ENCODE data around the gene SPIN2B. TPM values are rescaled to one million over a fixed set of nuclear protein-coding genes. Genes with fewer than 3 reads are reported as not detected.
"Not testable (repeated sequence)": the region's sequence is repeated elsewhere in the genome, so short reads cannot be mapped to it uniquely, and the experiment has no call there.

SPIN2B gene
- polyA plus RNA-seq, 3 donors, result 18.4 to 24.7 (median 20.1) TPM

- no peak for DNase-seq (ENCODE audit: extremely low read depth in 1 of 11, low read depth in 9 of 11, low spot score in 4 of 11)
Measured at GRCh38 chrX:57104921-57105398, 16.4 kb downstream of the SPIN2B start.

GRCh38 chrX:57104406-57104805 is 16.9 kb downstream of the SPIN2B start:
- DNase-seq (ENCODE audit: extremely low read depth in 1 of 11, low read depth in 9 of 11, low spot score in 4 of 11), result no peak

GRCh38 chrX:57103489-57103888 is 17.9 kb downstream of the SPIN2B start:
- DNase-seq (ENCODE audit: extremely low read depth in 1 of 11, low read depth in 9 of 11, low spot score in 4 of 11), result no peak

GRCh38 chrX:57102918-57103317 is 18.4 kb downstream of the SPIN2B start:
- DNase-seq (ENCODE audit: extremely low read depth in 1 of 11, low read depth in 9 of 11, low spot score in 4 of 11), result not testable (repeated sequence)

- DNase-seq (ENCODE audit: extremely low read depth in 1 of 11, low read depth in 9 of 11, low spot score in 4 of 11), result no peak
Measured at GRCh38 chrX:57083143-57083542, 38.2 kb downstream of the SPIN2B start.

- DNase-seq (ENCODE audit: extremely low read depth in 1 of 11, low read depth in 9 of 11, low spot score in 4 of 11), result no peak
Measured at GRCh38 chrX:57074458-57074857, 46.9 kb downstream of the SPIN2B start.

- no peak for DNase-seq (ENCODE audit: extremely low read depth in 1 of 11, low read depth in 9 of 11, low spot score in 4 of 11)
Measured at GRCh38 chrX:57070185-57070984, 51.0 kb downstream of the SPIN2B start.

Other genes starting within 250 kb of the SPIN2B start
- gene SPIN3, start 126.0 kb downstream of the SPIN2B start, polyA plus RNA-seq (ENCODE audit: insufficient read length in 3 of 3), result 10 to 100 TPM; 17.6 to 25.6 (median 22.8) TPM
- 1 to 10 TPM; 3.6 to 4.3 (median 4.0) TPM for gene SPIN2A, start 15.8 kb upstream of the SPIN2B start, polyA plus RNA-seq (ENCODE audit: insufficient read length in 3 of 3)
- 10 to 100 TPM; 10.2 to 16.1 (median 15.4) TPM for gene FAAH2, start 165.2 kb upstream of the SPIN2B start, polyA plus RNA-seq (ENCODE audit: insufficient read length in 3 of 3)

All from renal cortex interstitium (tissue), 11 donors.